IMR-90 (cell line): ENCODE results near the gene RAB5B. TPM values are rescaled to one million over a fixed set of nuclear protein-coding genes. Genes with fewer than 3 reads are reported as not detected.
A peak's percentile ranks its signal among the peaks of the same experiment; 100 is the strongest.

Source experiments
- ATAC-seq: fragments of 200-7000 bp; cut with Tn5 transposase; 2 replicates; pipeline ENCODE4 v1.9.1; 2020; ENCODE audit warnings: low read depth, mild to moderate bottlenecking, moderate library complexity
- BruUV-seq: library from RNA; stranded (reverse); fragments of 400-500 nt; replicated peaks from 2 replicates; lab custom pipeline; 2021; lab: Mats Ljungman, UMichigan
- CTCF ChIA-PET: fragments of 300-600 bp; formaldehyde crosslinking; extraction: SDS; loops from one replicate; lab custom pipeline; 2021; ENCODE audit warnings: antibody characterized with exemption; lab: Yijun Ruan, JAX
- POLR2A ChIA-PET: fragments of 300-600 bp; sonication (Branson Sonifier 250); formaldehyde crosslinking; loops from one replicate; lab custom pipeline; 2022; ENCODE audit warnings: antibody characterized with exemption; ENCODE audit not compliant: unreplicated experiment; lab: Charles Lee
- DNase-seq: peaks from one replicate; pipeline ENCODE4 v3.0.0; 2013
- H2AFZ ChIP-seq: replicated peaks from 2 replicates; pipeline ENCODE3; 2013; ENCODE audit warnings: low read length, mild to moderate bottlenecking; ENCODE audit not compliant: poor library complexity
- H2AK5ac ChIP-seq: 2 replicates; pipeline ENCODE4 v1.6.1; 2013; ENCODE audit warnings: low read depth, low read length, inconsistent platforms
- H2AK9ac ChIP-seq: replicated peaks from 2 replicates; pipeline ENCODE3; 2013; ENCODE audit warnings: mild to moderate bottlenecking, low read depth, low read length, moderate library complexity; ENCODE audit not compliant: poor library complexity
- H2BK120ac ChIP-seq: 2 replicates; pipeline ENCODE4 v1.6.1; 2013; ENCODE audit warnings: low read depth, low read length, inconsistent platforms
- H2BK15ac ChIP-seq: 3 replicates; pipeline ENCODE4 v1.6.1; 2013; ENCODE audit warnings: low read depth, low read length, inconsistent platforms
- H2BK20ac ChIP-seq: 2 replicates; pipeline ENCODE4 v1.6.1; 2013; ENCODE audit warnings: low read depth, mild to moderate bottlenecking, inconsistent platforms, low read length, moderate library complexity
- H2BK5ac ChIP-seq: 2 replicates; pipeline ENCODE4 v1.6.1; 2013; ENCODE audit warnings: mild to moderate bottlenecking, low read depth, low read length, inconsistent platforms; ENCODE audit not compliant: poor library complexity, severe bottlenecking
- H3K14ac ChIP-seq: replicated peaks from 2 replicates; pipeline ENCODE4 v1.6.1; 2013; ENCODE audit warnings: low read depth, low read length, inconsistent platforms
- H3K18ac ChIP-seq: 2 replicates; pipeline ENCODE4 v1.6.1; 2013; ENCODE audit warnings: low read depth, low read length, control low read depth
- H3K23ac ChIP-seq: 2 replicates; pipeline ENCODE4 v1.6.1; 2013; ENCODE audit warnings: low read depth, low read length, inconsistent platforms
- H3K27ac ChIP-seq: 2 replicates; pipeline ENCODE4 v1.5.1; 2013; ENCODE audit warnings: mild to moderate bottlenecking, control low read depth, low read length; ENCODE audit not compliant: insufficient read depth
- H3K27me3 ChIP-seq: 2 replicates; pipeline ENCODE4 v1.6.1; 2013; ENCODE audit warnings: low read length; ENCODE audit not compliant: control insufficient read depth, insufficient read depth
- H3K36me3 ChIP-seq: 2 replicates; pipeline ENCODE4 v1.6.1; 2013; ENCODE audit warnings: low read length, mixed read lengths; ENCODE audit not compliant: control insufficient read depth, insufficient read depth
- H3K4ac ChIP-seq: 2 replicates; pipeline ENCODE4 v1.6.1; 2013; ENCODE audit warnings: low read depth, low read length, inconsistent platforms
- H3K4me1 ChIP-seq: 2 replicates; pipeline ENCODE4 v1.6.1; 2013; ENCODE audit warnings: low read length, mixed read lengths; ENCODE audit not compliant: control insufficient read depth, insufficient read depth
- H3K4me2 ChIP-seq: 2 replicates; pipeline ENCODE4 v1.6.1; 2013; ENCODE audit warnings: low read depth, mild to moderate bottlenecking, control low read depth, low read length, moderate library complexity
- H3K4me3 ChIP-seq: 2 replicates; pipeline ENCODE4 v1.5.1; 2013; ENCODE audit warnings: low read depth, mild to moderate bottlenecking, control low read depth, low read length, moderate library complexity; ENCODE audit not compliant: insufficient read depth
- H3K56ac ChIP-seq: 2 replicates; pipeline ENCODE4 v1.6.1; 2013; ENCODE audit warnings: low read length, inconsistent platforms; ENCODE audit not compliant: insufficient read depth; ENCODE audit errors: extremely low read depth
- H3K79me1 ChIP-seq, 2 experiments: 2 replicates each; pipeline ENCODE4 v1.6.1; 2013; ENCODE audit warnings: low read length in 2 of 2, inconsistent platforms in 1 of 2, low read depth in 1 of 2
- H3K9ac ChIP-seq: 2 replicates; pipeline ENCODE4 v1.6.1; 2013; ENCODE audit warnings: low read depth, low read length, control low read depth
- H3K9me1 ChIP-seq: 2 replicates; pipeline ENCODE4 v1.6.1; 2013; ENCODE audit warnings: low read length, inconsistent platforms; ENCODE audit not compliant: insufficient read depth
- H3K9me3 ChIP-seq: 2 replicates; pipeline ENCODE4 v1.6.1; 2013; ENCODE audit warnings: low read length; ENCODE audit not compliant: control insufficient read depth, insufficient read depth
- H4K20me1 ChIP-seq: 2 replicates; pipeline ENCODE4 v1.6.1; 2013; ENCODE audit warnings: low read length, inconsistent platforms; ENCODE audit not compliant: insufficient read depth
- H4K5ac ChIP-seq: 2 replicates; pipeline ENCODE4 v1.6.1; 2013; ENCODE audit warnings: mild to moderate bottlenecking, low read depth, low read length, control low read depth
- H4K8ac ChIP-seq, 2 experiments: 2 replicates each; pipeline ENCODE4 v1.6.1; 2013; ENCODE audit warnings: low read depth in 2 of 2, low read length in 2 of 2, control low read depth in 1 of 2, inconsistent platforms in 1 of 2
- H4K91ac ChIP-seq: 2 replicates; pipeline ENCODE4 v1.6.1; 2013; ENCODE audit warnings: low read depth, low read length, inconsistent platforms; ENCODE audit not compliant: insufficient read depth
- BHLHE40 ChIP-seq: fragments of 150-350 bp; IDR thresholded peaks from 2 replicates; pipeline ENCODE4 v1.6.1; 2016; ENCODE audit warnings: mild to moderate bottlenecking, low read depth, low read length
- CEBPB ChIP-seq: IDR thresholded peaks from 2 replicates; pipeline ENCODE4 v1.6.1; 2012; ENCODE audit warnings: low read depth, low read length, improper control_type of control experiment
- CHD1 ChIP-seq: IDR thresholded peaks from 2 replicates; pipeline ENCODE4 v1.6.1; 2012; ENCODE audit warnings: low read depth, low read length, improper control_type of control experiment
- CTCF ChIP-seq: conservative IDR thresholded peaks from 2 replicates; pipeline ENCODE4 v1.5.1; 2012; ENCODE audit warnings: mild to moderate bottlenecking, low read depth, low read length, improper control_type of control experiment
- ELK1 ChIP-seq: fragments of 150-350 bp; IDR thresholded peaks from 2 replicates; pipeline ENCODE4 v1.6.1; 2016; ENCODE audit warnings: low read depth, mild to moderate bottlenecking, low read length, moderate library complexity, borderline replicate concordance
- MAZ ChIP-seq: IDR thresholded peaks from 2 replicates; pipeline ENCODE4 v1.6.1; 2012; ENCODE audit warnings: low read depth, mild to moderate bottlenecking, low read length, improper control_type of control experiment, moderate library complexity, borderline replicate concordance
- NFE2L2 ChIP-seq: fragments of 150-350 bp; IDR thresholded peaks from 2 replicates; pipeline ENCODE4 v1.6.1; 2016; ENCODE audit warnings: low read depth, mild to moderate bottlenecking, low read length
- POLR2A ChIP-seq: IDR thresholded peaks from 2 replicates; pipeline ENCODE4 v1.6.1; 2012; ENCODE audit warnings: mild to moderate bottlenecking, low read depth, low read length
- RAD21 ChIP-seq: IDR thresholded peaks from 2 replicates; pipeline ENCODE4 v1.6.1; 2012; ENCODE audit warnings: low read length, improper control_type of control experiment
- RFX5 ChIP-seq: IDR thresholded peaks from 2 replicates; pipeline ENCODE4 v1.8.0; 2012; ENCODE audit warnings: low read depth, mild to moderate bottlenecking, low read length, moderate library complexity
- SMC3 ChIP-seq: fragments of 150-350 bp; IDR thresholded peaks from 2 replicates; pipeline ENCODE4 v1.6.1; 2016; ENCODE audit warnings: low read depth, mild to moderate bottlenecking, antibody characterized with exemption, low read length, moderate library complexity
- WGBS, 2 experiments: methylation state at CpG; one replicate each; pipeline versions ENCODE4 v1.1.5 to v1.1.7; 2013; ENCODE audit warnings: missing lambda C conversion rate in 2 of 2; ENCODE audit not compliant: insufficient read length in 1 of 2; ENCODE audit errors: extremely low coverage in 2 of 2; 5-methylcytosine and 5-hydroxymethylcytosine counted together
- dilution Hi-C: fragments of 300-500 bp; cut with HindIII; formaldehyde crosslinking; loops from one replicate; pipeline ENCODE4 v1.14.3; 2018; ENCODE audit warnings: low sequenced_read_pairs; ENCODE audit not compliant: unreplicated experiment
- in situ Hi-C: fragments of 300-500 bp; cut with MboI; formaldehyde crosslinking; loops from 3 replicates; pipeline ENCODE4 v1.14.3; 2019; ENCODE audit warnings: low sequenced_read_pairs, inconsistent platforms, mixed read lengths
- intact Hi-C: fragments of 100-400 bp; cut with micrococcal nuclease; formaldehyde crosslinking; loops from 2 replicates; pipeline ENCODE4 v1.10.0; 2022
- polyA plus RNA-seq, 3 experiments: library from polyadenylated mRNA; depleted of rRNA; stranded (reverse); fragments of >200 nt; gene quantifications; 2 replicates each; pipeline ENCODE4 v1.2.3, GENCODE V29; 2012; ENCODE audit warnings: low replicate concordance in 1 of 3
- total RNA-seq: library from RNA; depleted of rRNA; stranded (reverse); fragments of >200 nt; gene quantifications from 2 replicates; pipeline ENCODE4 v1.2.3, GENCODE V29; 2012

RAB5B gene
- total and polyA plus RNA-seq, 2 of the 4 experiments (the other 2 are of a cell fraction) = 56.5 to 99.2 TPM

- H3K56ac ChIP-seq = peak overlapping the region; percentile 67
- peaks cover 5% of the 10 kb centered on the region for H3K4me1 ChIP-seq
- 0% methylated on average over 11 of the region's 15 CpGs; no CpG with 5 or more reads in 1 of the 2 experiments for WGBS, 2 experiments
- H4K91ac ChIP-seq = peak overlapping the region; percentile 59; the same call in 1 of the 2 replicates
- H3K4ac ChIP-seq = peak overlapping the region; percentile 73
- dilution Hi-C loops (no loop called here), intact Hi-C loops (no loop called here), in situ Hi-C loops (no loop called here)
- peak; percentile 45 for DNase-seq
- peak overlapping the region in 1 of 2 experiments; percentile 48; a peak in 1 of 4 replicates for H4K8ac ChIP-seq
- H3K9me1 ChIP-seq = peaks cover 5% of the 10 kb centered on the region; the same call in 1 of the 2 replicates
- H2BK15ac ChIP-seq = no peak overlapping the region
- peak overlapping the region; percentile 64 for H3K27ac ChIP-seq
- peak overlapping the region; percentile 88 for H3K14ac ChIP-seq
- peak overlapping the region; percentile 82 for H3K4me2 ChIP-seq
- H2BK120ac ChIP-seq = no peak overlapping the region
- H3K27me3 ChIP-seq = no peaks in the 10 kb centered on the region
- H2AFZ ChIP-seq = peak overlapping the region; percentile 89
- H4K20me1 ChIP-seq = peaks cover 15% of the 10 kb centered on the region; the same call in 1 of the 2 replicates
- TF ChIP-seq RFX5 = no peak
- TF ChIP-seq CHD1 = no peak
- TF ChIP-seq ELK1 = no peak
- no peak for TF ChIP-seq MAZ
- no peak for TF ChIP-seq NFE2L2
- no peak for TF ChIP-seq BHLHE40
- no peak for TF ChIP-seq POLR2A
- no peak for TF ChIP-seq RAD21
- TF ChIP-seq CTCF = no peak
- TF ChIP-seq CEBPB = no peak
- TF ChIP-seq SMC3 = no peak
- H3K18ac ChIP-seq = peak overlapping the region; percentile 10; the same call in 1 of the 2 replicates
- H3K4me3 ChIP-seq = peak overlapping the region; percentile 70
- peaks cover 12 to 65% of the 10 kb centered on the region in 2 experiments; a peak in 3 of 4 replicates for H3K79me1 ChIP-seq
- H2BK5ac ChIP-seq = peak overlapping the region; percentile 78
- H3K9ac ChIP-seq = peak overlapping the region; percentile 63
- H4K5ac ChIP-seq = peak overlapping the region; percentile 13; the same call in 1 of the 2 replicates
- H3K36me3 ChIP-seq = peaks cover 5% of the 10 kb centered on the region
- peak overlapping the region; percentile 9 for H2AK5ac ChIP-seq
- CTCF ChIA-PET = interaction anchor here (0.8 to 0.9 kb wide), 2 partner anchors 10 to 236 kb away, joined by 3 to 4 read pairs; no protein-coding TSS in a partner anchor
- ATAC-seq = peak; percentile 40
- peak overlapping the region; percentile 83 for H3K23ac ChIP-seq
- H2BK20ac ChIP-seq = no peak overlapping the region
- POLR2A ChIA-PET = interaction anchor here (1.0 to 1.2 kb wide), 3 partner anchors 8 to 69 kb away, joined by 3 to 13 read pairs (median 4); no protein-coding TSS in a partner anchor
- BruUV-seq = no TSS peak
- peak overlapping the region; percentile 98 for H2AK9ac ChIP-seq
- H3K9me3 ChIP-seq = no peaks in the 10 kb centered on the region
Measured at GRCh38 chr12:55974308-55974730, 441 bp downstream of the RAB5B start.
